Nucleus accumbens (tissue), 56 donors: ENCODE results near the gene ARHGAP15.

ENCODE experiments used
- DNase-seq, 56 donors: peaks; one replicate each; lab custom pipeline; 2025; lab: John Stamatoyannopoulos, UW

The ARHGAP15 gene

DNA sequence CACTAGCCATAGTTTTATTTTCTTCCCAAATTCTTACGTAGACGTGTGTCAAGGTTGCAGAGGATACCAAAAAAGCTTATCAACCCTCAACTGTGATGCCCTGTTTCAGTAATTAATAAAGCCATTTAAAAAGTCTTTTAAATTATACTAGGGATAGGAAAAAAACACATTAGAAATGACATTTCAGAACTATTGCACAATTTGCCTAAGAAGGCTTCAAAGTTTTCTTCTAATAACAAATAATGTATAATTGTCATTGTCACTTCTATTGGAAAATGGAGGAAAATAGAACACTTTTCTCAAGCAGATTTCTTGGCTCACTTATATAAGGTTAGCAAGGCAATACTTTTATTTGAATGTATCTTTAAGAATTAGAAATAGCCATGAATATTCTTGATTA is 253.8 kb downstream of the ARHGAP15 start:
- DNase-seq, result no peak

DNA sequence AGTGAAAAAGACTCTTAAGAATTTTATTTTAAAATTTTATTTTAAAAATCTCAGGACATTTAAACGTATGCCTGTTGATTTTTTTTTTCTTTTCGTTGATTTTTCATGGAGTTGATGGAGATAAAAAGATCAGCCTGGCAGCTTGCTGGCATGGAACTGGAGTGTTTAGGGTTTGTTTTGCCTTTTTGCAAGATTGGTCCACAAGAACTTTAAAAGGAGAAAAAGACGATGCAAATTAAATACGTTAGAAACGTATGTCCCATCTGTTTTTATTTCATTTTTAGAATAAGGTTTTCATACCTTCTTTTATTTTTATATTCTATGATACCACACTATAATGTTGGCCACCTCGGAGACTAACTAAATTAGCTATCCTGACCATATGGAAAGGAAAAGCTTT is 254.9 kb downstream of the ARHGAP15 start:
- no peak for DNase-seq

- no peak for DNase-seq
These were observed 261.0 kb downstream of the ARHGAP15 start for GRCh38 chr2:143390171-143390570.

DNA sequence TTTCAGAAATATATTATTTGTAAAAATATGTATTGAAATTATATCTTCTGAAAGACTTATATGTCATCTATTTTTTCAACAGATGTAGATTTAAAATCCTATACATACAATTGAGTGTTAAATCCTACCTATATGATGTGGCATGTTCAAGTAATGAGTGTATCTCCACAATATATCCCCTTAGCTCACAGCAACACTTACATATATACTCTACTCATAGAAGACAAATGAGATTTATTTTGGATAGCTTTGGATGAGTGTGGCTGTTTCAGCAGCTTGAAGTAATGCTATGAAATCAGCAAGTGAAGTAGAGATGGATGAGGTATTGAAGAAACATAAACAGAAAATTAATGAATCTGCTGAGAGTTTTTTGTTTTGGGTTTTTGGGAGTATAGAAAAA is 263.1 kb downstream of the ARHGAP15 start:
- no peak for DNase-seq

GRCh38 chr2:143394062-143394461 is 264.8 kb downstream of the ARHGAP15 start:
- no peak for DNase-seq

DNA sequence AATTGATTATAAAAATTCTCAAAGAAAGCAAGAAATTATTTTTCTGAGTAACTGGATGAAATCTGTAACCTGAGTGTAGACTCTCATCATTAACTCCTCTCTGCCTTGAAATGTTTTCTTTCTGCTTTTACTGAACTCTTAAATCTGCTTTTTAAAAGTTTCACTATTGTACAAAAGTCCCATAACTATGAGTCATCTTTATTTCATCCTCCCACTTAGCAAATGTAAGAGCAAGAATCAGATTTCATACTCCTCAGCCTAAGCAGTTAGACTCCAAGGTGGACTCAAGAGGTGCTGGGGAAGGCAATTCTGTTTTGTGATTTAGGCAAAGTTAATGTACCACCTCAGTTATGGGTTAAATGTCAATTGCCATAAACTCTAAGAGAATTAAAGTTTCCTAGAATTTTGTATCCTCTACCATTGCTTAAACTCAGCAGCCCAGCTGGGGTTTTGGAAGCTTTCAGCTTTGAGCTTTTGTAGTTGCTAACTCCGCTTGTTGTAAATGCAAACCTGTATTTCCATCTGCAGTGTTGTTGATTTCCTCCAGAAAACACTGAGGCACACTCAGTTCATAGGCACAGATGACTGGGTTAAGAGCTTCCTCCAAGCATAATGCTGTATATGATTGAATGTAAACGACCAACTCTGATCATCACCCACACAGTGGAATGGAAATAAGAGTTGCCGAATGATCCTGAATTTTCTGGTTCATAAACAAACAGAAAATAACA is 268.8 kb downstream of the ARHGAP15 start:
- DNase-seq, result no peak

GRCh38 chr2:143398781-143399180 is 269.6 kb downstream of the ARHGAP15 start:
- no peak for DNase-seq

- DNase-seq, result no peak
These were observed 270.4 kb downstream of the ARHGAP15 start for GRCh38 chr2:143399631-143400069.

DNA sequence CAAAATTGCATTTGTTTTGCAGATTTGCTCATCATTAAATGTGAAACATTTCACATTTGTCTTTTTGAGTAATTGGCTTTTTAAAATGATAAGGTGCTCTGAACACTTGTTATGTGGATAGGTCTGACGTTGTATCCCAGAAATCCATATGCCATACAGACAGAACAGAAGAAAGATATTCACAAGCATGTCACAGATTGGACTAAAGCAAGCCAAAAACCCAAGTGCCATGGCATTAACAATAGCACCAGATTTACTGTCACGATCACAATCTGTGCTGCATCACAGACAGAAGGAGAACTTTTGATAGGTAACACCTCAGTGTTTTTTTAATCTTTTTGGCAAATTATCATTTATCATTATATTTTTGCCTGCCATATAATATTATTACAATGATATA is 272.6 kb downstream of the ARHGAP15 start:
- no peak for DNase-seq

DNA sequence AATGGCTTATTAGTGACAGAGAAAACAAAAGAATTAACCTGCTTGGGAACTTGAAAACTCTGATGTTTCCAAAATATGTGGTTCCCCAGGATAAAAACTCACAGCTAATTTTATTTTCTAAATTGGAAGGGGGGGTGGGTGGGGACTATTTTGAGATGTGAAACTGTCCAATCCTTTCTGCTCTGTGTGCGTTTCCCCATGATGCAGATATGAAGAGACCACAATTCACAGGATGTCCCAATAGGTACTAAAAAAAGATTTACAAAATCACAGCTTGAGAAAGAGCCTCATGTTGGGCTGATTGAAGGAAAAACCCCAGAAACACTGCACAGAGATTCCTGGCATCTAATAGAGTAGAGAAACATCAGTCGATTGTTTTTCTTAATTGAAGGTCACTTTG is 273.2 kb downstream of the ARHGAP15 start:
- no peak for DNase-seq

DNA sequence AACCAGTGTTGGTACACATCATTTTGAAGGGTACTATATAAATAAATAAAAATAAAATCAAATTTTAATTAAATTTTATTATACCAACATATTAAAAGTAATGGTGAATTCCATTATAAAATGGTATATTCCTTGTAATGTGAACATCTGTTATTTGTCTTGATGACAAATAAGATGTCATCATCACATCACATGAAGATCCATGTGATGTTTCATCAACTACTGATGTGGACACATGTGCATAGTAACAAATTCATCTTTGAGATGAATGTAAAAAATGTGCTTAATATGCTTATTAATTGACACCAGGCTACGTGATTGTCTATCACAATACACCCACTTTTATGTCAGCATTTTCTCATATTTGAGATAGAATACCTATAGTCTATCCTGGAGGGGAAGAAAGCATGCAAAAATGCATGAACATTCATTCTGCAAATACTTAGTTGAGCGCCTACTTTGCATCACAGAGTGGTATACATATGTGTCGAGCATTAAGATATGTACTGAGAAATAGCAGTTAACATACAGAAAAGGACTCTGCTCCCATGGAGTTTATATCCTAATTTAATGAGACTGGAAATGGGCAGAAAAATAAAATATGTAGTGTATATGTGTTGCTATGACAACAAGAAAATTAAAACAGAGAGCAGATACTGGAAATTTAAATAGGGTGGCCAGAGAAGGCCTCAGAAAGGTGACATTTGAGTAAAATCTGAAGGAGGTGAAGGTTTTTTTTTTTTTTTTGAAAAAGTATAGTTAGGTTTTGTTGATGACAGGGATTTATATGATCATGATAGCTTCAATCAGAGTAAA is 281.1 kb downstream of the ARHGAP15 start:
- DNase-seq, result no peak

GRCh38 chr2:143415571-143415970 is 286.4 kb downstream of the ARHGAP15 start:
- no peak for DNase-seq

DNA sequence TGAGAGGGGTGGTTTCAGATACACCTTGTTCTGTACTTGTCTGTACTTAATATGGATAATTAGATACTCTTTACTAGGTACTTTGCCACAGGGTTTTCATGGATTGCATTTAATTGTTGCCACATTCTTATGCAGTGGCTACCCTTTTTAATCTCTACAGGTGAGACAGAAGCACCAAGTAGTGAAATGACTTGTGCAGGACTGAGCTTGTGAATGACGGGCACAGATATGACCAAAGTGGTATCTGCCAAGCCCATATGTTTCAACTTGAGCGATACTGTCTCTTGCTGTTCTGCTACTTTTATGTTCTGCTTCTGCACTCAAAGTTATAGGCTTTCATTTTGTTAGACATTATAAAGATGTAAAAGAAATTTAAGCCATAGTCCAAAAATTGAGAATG is 288.2 kb downstream of the ARHGAP15 start:
- DNase-seq, result no peak

DNA sequence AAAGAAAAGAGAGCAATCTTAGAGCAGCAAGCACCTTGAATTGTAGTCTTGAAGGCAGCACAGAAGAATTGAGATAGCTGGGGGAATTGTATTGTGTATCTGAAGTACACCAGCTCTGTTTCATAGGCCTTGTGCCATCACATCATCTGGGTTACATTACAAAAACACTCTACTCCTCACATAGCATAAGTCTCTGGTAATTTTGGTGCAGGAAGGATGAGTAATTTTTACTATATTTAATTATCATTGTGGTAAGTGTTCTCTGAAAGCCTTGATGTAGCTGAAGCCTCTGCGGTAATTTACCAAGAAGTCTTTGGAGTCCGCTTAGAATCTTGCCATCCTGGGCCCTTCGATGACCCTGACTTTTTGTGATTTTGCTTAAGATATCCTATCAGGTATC is 291.1 kb downstream of the ARHGAP15 start:
- DNase-seq, result no peak

GRCh38 chr2:143422681-143423080 is 293.5 kb downstream of the ARHGAP15 start:
- no peak for DNase-seq

GRCh38 chr2:143425896-143426295 is 296.7 kb downstream of the ARHGAP15 start:
- DNase-seq, result no peak

DNA sequence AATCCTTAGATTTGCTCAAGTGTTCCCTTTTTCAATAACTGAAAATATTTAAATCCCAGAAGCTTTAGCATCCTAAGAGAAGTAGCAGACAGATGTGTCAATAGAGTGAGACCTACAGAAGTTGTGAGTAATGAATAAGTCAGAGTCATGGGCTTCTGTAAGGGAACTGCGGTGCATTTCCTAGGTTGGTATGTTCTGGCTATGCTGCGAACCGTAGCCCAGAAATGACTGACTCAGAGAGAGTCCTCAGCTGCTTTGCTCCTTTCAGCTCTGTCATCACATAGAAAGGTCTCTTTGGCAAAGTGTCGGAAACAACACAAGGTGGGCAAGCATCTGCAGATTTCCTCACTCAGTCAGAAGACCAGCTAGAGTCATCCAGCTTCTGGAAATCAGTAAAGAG is 297.1 kb downstream of the ARHGAP15 start:
- DNase-seq, result no peak

- no peak for DNase-seq
These were observed 299.5 kb downstream of the ARHGAP15 start for GRCh38 chr2:143428700-143429099.

- DNase-seq, result no peak
These were observed 300.9 kb downstream of the ARHGAP15 start for GRCh38 chr2:143429932-143430679.

DNA sequence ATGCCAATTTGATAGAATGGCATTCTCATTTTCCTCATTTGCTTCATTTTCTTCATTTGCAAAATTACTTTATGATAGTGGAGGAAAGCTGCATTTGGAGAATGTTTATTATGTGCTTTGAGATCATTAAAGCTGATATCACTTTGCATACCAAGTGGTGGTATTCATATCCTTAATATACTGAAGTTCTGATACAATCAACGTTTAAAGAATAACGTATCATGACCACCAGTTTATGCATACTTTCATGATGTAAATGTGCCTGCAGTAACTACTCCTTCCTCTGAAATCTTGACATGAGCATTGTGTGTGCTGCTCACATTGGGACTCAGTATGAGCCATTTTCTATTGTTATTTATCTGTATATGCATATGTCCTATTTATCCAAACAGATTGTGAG is 302.1 kb downstream of the ARHGAP15 start:
- DNase-seq, result no peak

GRCh38 chr2:143433251-143433650 is 304.0 kb downstream of the ARHGAP15 start:
- DNase-seq, result no peak
